ENCODE data around the gene ING5.
A peak's percentile ranks its signal among the peaks of the same experiment; 100 is the strongest.

ING5 gene

DNA sequence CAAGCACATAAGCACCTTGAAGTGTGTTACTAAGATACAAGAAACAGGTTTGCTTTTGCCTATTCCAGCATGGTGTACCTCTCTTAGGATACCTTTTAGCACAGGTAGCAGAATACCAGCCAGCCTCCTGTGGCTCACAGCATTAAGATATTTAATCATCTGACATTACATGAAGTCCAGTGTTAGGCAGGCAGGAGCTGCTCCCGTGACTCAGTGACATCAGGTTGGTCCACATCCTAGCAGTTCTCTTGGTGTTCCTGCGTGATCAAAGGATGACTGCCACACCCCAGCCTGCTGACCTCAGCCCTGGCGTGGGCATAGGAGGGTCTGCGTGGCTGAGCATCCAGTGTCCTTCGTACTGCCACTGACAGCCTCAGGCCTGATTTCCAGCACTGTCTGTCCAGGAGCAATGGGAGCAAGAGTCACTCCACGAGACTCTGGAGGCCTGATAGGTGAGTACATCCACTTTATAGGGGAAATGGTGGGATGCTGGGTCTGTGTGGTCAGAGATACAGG, 11.6 kb upstream of the ING5 start:
- no peak for DNase-seq (ENCODE audit: low read depth)
- no peak for TF ChIP-seq CTCF (IDR thresholded peaks at IDR 0.05; ENCODE audit: low read length, missing control alignments)
- H3K4me3 ChIP-seq (replicated peaks; ENCODE audit: low read depth, low read length) = no peak overlapping the region

DNA sequence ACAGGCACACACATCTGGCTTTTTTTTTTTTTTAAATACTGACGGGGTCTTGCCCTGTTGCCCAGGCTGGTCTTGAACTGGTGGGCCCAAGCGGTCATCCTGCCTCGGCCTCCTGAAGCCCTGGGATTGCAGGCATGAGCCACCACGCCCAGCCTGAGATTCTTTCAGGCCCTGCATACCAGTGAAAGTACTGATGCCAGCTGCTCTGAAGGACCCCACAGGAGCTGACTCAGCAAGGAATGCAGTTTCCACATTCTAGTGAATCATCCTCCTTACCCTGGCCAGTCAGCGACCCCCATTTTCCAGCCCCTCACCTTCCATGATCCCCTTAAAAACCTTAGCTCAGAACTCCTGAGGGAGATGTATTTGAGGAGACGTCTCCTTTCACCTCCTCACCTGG, 9.4 kb upstream of the ING5 start:
- DNase-seq (ENCODE audit: low read depth) = peak; percentile 74
- TF ChIP-seq CTCF (IDR thresholded peaks at IDR 0.05; ENCODE audit: low read length, missing control alignments) = no peak
- H3K4me3 ChIP-seq (replicated peaks; ENCODE audit: low read depth, low read length) = no peak overlapping the region

DNA sequence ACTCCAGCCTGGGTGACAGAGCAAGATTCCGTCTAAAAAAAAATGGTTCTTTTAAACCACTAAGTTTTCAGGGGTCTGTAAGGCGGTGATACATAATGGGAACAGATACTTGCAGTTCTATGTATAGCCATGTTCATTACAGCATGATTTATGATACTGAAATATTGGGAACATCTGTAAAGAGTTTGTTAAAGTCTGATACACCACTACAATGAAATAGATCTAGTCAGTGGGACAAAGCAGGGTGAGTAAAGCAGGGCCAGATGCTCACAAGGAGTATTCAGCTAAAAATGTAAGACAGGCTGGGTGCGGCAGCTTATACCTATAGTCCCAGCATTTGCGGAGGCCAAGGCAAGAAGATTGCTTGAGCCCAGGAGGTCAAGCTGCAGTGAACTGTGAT, 6.2 kb upstream of the ING5 start:
- TF ChIP-seq CTCF (IDR thresholded peaks at IDR 0.05; ENCODE audit: low read length, missing control alignments) = no peak
- no peak for DNase-seq (ENCODE audit: low read depth)

DNA sequence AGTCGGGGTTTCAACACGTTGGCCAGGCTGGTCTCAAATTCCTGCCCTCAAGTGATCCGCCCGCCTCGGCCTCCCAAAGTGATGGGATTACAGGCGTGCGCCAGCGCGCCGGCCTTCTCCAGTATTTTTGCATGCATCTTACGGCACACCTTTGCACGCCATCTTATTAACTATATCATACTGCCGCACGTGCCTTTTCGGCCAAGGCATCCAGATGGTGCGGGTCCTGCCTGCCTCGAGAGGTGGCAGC, 765 bp upstream of the ING5 start:
- no peak for DNase-seq (ENCODE audit: low read depth)
- TF ChIP-seq CTCF (IDR thresholded peaks at IDR 0.05; ENCODE audit: low read length, missing control alignments) = peak; percentile 21
- H3K4me3 ChIP-seq (replicated peaks; ENCODE audit: low read depth, low read length) = peak overlapping the region; percentile 69

More for the DNA sequence above, 6.2 kb upstream of the ING5 start:
- no peak overlapping the region for H3K4me3 ChIP-seq (replicated peaks; ENCODE audit: low read depth, low read length)

GRCh38 chr2:241702155-241703031, 554 bp downstream of the ING5 start:
- DNase-seq (ENCODE audit: low read depth) = peak; percentile 83
- no peak for TF ChIP-seq CTCF (IDR thresholded peaks at IDR 0.05; ENCODE audit: low read length, missing control alignments)
- peak overlapping the region; percentile 76 for H3K4me3 ChIP-seq (replicated peaks; ENCODE audit: low read depth, low read length)

- no peak for TF ChIP-seq CTCF (IDR thresholded peaks at IDR 0.05; ENCODE audit: low read length, missing control alignments)
- DNase-seq (ENCODE audit: low read depth) = peak; percentile 17
- H3K4me3 ChIP-seq (replicated peaks; ENCODE audit: low read depth, low read length) = peak overlapping the region; percentile 76
Measured at GRCh38 chr2:241703032-241703604, 1.3 kb downstream of the ING5 start.

All from fibroblast of pulmonary artery (primary cell).